Endothelial cell of umbilical vein (primary cell): ENCODE results near the gene SMIM12. TPM values are rescaled to one million over a fixed set of nuclear protein-coding genes. Genes with fewer than 3 reads are reported as not detected.

Experiments used
- BruUV-seq: library from RNA; stranded (reverse); fragments of 400-500 nt; replicated peaks from 2 replicates; lab custom pipeline; 2021; lab: Mats Ljungman, UMichigan
- CTCF ChIA-PET: fragments of 300-600, 350-600 bp; sonication (Branson Sonifier 250); formaldehyde crosslinking; loops from one replicate; lab custom pipeline; 2021; ENCODE audit warnings: antibody characterized with exemption, inconsistent platforms; lab: Charles Lee
- POLR2A ChIA-PET: fragments of 300-600, 350-600 bp; sonication (Branson Sonifier 250); formaldehyde crosslinking; loops from one replicate; lab custom pipeline; 2021; ENCODE audit warnings: antibody characterized with exemption, inconsistent platforms; lab: Charles Lee
- DNase-seq: peaks from one replicate; pipeline ENCODE4 v3.0.0-alpha.2; 2011; ENCODE audit warnings: low read depth, low spot score
- FAIRE-seq: peaks from 2 replicates; lab custom pipeline; 2011; peaks lifted over from hg19 to GRCh38; lab: Jason Lieb, UNC
- H2AFZ ChIP-seq: 2 replicates; pipeline ENCODE4 v1.6.0; 2012; ENCODE audit warnings: low read depth, low read length, control low read depth, inconsistent platforms
- H3K27ac ChIP-seq: 2 replicates; pipeline ENCODE4 v1.5.1; 2011; ENCODE audit warnings: low read depth, mild to moderate bottlenecking, control low read depth, low read length, moderate library complexity; ENCODE audit not compliant: insufficient read depth
- H3K27me3 ChIP-seq, 2 experiments: 2 replicates each; pipeline versions ENCODE4 v1.6.0 to v1.6.1; 2011; ENCODE audit warnings: low read length in 2 of 2, mixed read lengths in 1 of 2; ENCODE audit not compliant: control insufficient read depth in 2 of 2, insufficient read depth in 2 of 2
- H3K36me3 ChIP-seq, 2 experiments: 2 replicates in 1 of 2; 3 replicates in 1 of 2; pipeline ENCODE4 v1.5.1; 2011; ENCODE audit warnings: low read length in 2 of 2, mild to moderate bottlenecking in 1 of 2, moderate library complexity in 1 of 2; ENCODE audit not compliant: control insufficient read depth in 2 of 2, insufficient read depth in 2 of 2; ENCODE audit errors: extremely low read depth in 1 of 2
- H3K4me1 ChIP-seq: 3 replicates; pipeline ENCODE4 v1.5.1; 2011; ENCODE audit warnings: mild to moderate bottlenecking, low read length; ENCODE audit not compliant: control insufficient read depth, insufficient read depth; ENCODE audit errors: extremely low read depth
- H3K4me2 ChIP-seq: 2 replicates; pipeline ENCODE4 v1.6.1; 2011; ENCODE audit warnings: low read length, control low read depth, mixed read lengths; ENCODE audit not compliant: insufficient read depth
- H3K4me3 ChIP-seq, 3 experiments: fragments of 200-600 bp in 1 of 3; sonication (generic), shearing (Covaris generic) in 1 of 3; replicated peaks in 1 of 3; 2 replicates each; pipeline ENCODE4 v1.5.1; 2011 to 2016; ENCODE audit warnings: control low read depth in 3 of 3, low read length in 3 of 3, mild to moderate bottlenecking in 2 of 3, inconsistent platforms in 1 of 3, low read depth in 1 of 3, moderate library complexity in 1 of 3; ENCODE audit not compliant: insufficient read depth in 1 of 3
- H3K79me2 ChIP-seq: 2 replicates; pipeline ENCODE4 v1.6.0; 2012; ENCODE audit warnings: low read length, inconsistent platforms; ENCODE audit not compliant: control insufficient read depth, insufficient read depth
- H3K9ac ChIP-seq: replicated peaks from 2 replicates; pipeline ENCODE3; 2011; ENCODE audit warnings: low read length, control low read depth; ENCODE audit not compliant: insufficient read depth; ENCODE audit errors: extremely low read depth
- H3K9me1 ChIP-seq: replicated peaks from 3 replicates; pipeline ENCODE4 v1.6.0; 2011; ENCODE audit warnings: mild to moderate bottlenecking, low read length; ENCODE audit not compliant: control insufficient read depth, insufficient read depth; ENCODE audit errors: extremely low read depth
- H3K9me3 ChIP-seq: replicated peaks from 2 replicates; pipeline ENCODE4 v1.5.1; 2012; ENCODE audit warnings: low read length, inconsistent platforms; ENCODE audit not compliant: control insufficient read depth, insufficient read depth
- H4K20me1 ChIP-seq: replicated peaks from 2 replicates; pipeline ENCODE3; 2011; ENCODE audit warnings: mild to moderate bottlenecking, low read length; ENCODE audit not compliant: control insufficient read depth, insufficient read depth; ENCODE audit errors: extremely low read depth
- EZH2 ChIP-seq: IDR thresholded peaks from 2 replicates; pipeline ENCODE4 v1.6.1; 2012; ENCODE audit warnings: borderline replicate concordance, low read depth, mild to moderate bottlenecking, moderate library complexity, low read length, inconsistent platforms; ENCODE audit not compliant: severe bottlenecking
- FOS ChIP-seq: IDR thresholded peaks from 2 replicates; pipeline ENCODE4 v1.6.1; 2011; ENCODE audit warnings: mild to moderate bottlenecking, low read length, moderate library complexity, borderline replicate concordance; ENCODE audit not compliant: insufficient read depth
- GATA2 ChIP-seq: IDR thresholded peaks from 2 replicates; pipeline ENCODE4 v1.7.0; 2011; ENCODE audit warnings: low read depth, mild to moderate bottlenecking, moderate library complexity, mixed read lengths, low read length; ENCODE audit not compliant: insufficient read length, insufficient read depth
- JUN ChIP-seq: IDR thresholded peaks from 2 replicates; pipeline ENCODE4 v1.6.1; 2011; ENCODE audit warnings: borderline replicate concordance, low read depth; ENCODE audit not compliant: insufficient read length, insufficient read depth
- MYC ChIP-seq: IDR thresholded peaks from one replicate; pipeline ENCODE4 v1.6.1; 2011; ENCODE audit warnings: mild to moderate bottlenecking, low read depth, low read length
- POLR2A ChIP-seq: IDR thresholded peaks from 2 replicates; pipeline ENCODE4 v1.6.1; 2012; ENCODE audit warnings: low read depth, mild to moderate bottlenecking, control low read depth, low read length
- POLR2AphosphoS5 ChIP-seq: IDR thresholded peaks from 2 replicates; pipeline ENCODE4 v1.6.1; 2012; ENCODE audit warnings: low read depth, mild to moderate bottlenecking, control low read depth, low read length, moderate library complexity; ENCODE audit not compliant: insufficient read depth
- dilution Hi-C: fragments of 300-500 bp; cut with MboI; formaldehyde crosslinking; loops from one replicate; pipeline ENCODE4 v1.15.0; 2019; ENCODE audit warnings: low sequenced_read_pairs; ENCODE audit not compliant: extremely low pct_ligation_motif_present
- intact Hi-C: fragments of 100-400 bp; cut with micrococcal nuclease; formaldehyde crosslinking; loops from one replicate; pipeline ENCODE4 v1.10.0; 2022
- polyA plus RNA-seq, 4 experiments: library from polyadenylated mRNA; depleted of rRNA in 3 of 4; stranded (reverse) in 3 of 4; unstranded in 1 of 4; fragments of >200 nt; gene quantifications; 2 replicates each; pipeline versions ENCODE4 v1.2.1 to v1.2.3, GENCODE V29; 2011 to 2012; ENCODE audit warnings: missing spikeins in 1 of 4
- total RNA-seq: library from RNA; stranded (reverse); gene quantifications from 2 replicates; pipeline ENCODE4 v1.2.3, GENCODE V29; 2021
- TF ChIP-seq, protein P1 (sequence below): IDR thresholded peaks from 2 replicates; pipeline ENCODE4 v1.6.1; 2011; ENCODE audit not compliant: insufficient read depth, insufficient read length
- TF ChIP-seq, protein P2 (sequence below), 2 donors: IDR thresholded peaks; 1 replicate in 1 of 2; 2 replicates in 1 of 2; pipeline ENCODE4 v1.5.1; 2011; ENCODE audit warnings: low read length in 2 of 2, mild to moderate bottlenecking in 2 of 2, moderate library complexity in 2 of 2, control low read depth in 1 of 2, inconsistent platforms in 1 of 2, low read depth in 1 of 2; ENCODE audit not compliant: insufficient read depth in 1 of 2; ENCODE audit errors: extremely low read depth in 1 of 2

The SMIM12 gene
- total and polyA plus RNA-seq, 2 donors (not counting 3 experiments of a cell fraction or from before 2014, with no cell fraction given), result 66.2 to 85.9 TPM

DNA sequence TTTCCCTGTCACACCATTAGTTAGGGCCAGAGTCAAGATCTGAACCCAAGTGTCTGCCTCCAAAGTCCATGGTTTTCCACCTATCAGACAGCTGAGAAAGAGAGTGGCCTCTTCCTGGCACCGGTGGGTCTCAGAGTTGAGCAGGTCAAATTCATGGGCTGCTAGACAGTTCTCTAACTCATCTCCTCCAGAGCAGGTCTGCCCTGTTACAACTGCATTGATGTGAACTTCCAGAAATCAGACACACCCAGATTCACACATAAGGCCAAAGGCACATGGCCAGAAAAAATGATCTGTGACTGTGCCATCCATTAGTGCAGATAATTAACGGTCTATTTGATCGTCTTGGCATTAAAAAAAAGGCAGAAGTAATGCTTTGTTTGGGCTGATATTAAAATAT, 17.5 kb downstream of the SMIM12 start:
- H3K9me3 ChIP-seq, result no peaks in the 10 kb centered on the region
- no peak overlapping the region for H3K27ac ChIP-seq
- H3K9me1 ChIP-seq, result no peaks in the 10 kb centered on the region
- H3K27me3 ChIP-seq, result no peaks in the 10 kb centered on the region
- dilution Hi-C loops, result no loop called here
- no peak overlapping the region for H3K9ac ChIP-seq
- no peak for FAIRE-seq
- no peaks in the 10 kb centered on the region for H3K79me2 ChIP-seq
- H2AFZ ChIP-seq, result no peak overlapping the region
- no peaks in the 10 kb centered on the region for H3K36me3 ChIP-seq
- ChIA-PET POLR2A (no interaction called here), CTCF (interaction anchor here (1.0 to 3.7 kb wide), 5 partner anchors 10 to 99 kb away, joined by 3 to 49 read pairs (median 5); no protein-coding TSS in a partner anchor)
- no TSS peak for BruUV-seq
- intact Hi-C loops, result no loop called here
- no peak for DNase-seq
- H3K4me3 ChIP-seq, result no peak overlapping the region
- H3K4me2 ChIP-seq, result no peak overlapping the region
- peaks cover 30% of the 10 kb centered on the region for H3K4me1 ChIP-seq
- TF ChIP-seq, protein P1, sequence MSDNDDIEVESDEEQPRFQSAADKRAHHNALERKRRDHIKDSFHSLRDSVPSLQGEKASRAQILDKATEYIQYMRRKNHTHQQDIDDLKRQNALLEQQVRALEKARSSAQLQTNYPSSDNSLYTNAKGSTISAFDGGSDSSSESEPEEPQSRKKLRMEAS, result no peak
- TF ChIP-seq POLR2AphosphoS5, result no peak
- no peak for TF ChIP-seq GATA2
- no peak for TF ChIP-seq MYC
- no peak for TF ChIP-seq FOS
- TF ChIP-seq POLR2A, result no peak
- TF ChIP-seq, protein P2, sequence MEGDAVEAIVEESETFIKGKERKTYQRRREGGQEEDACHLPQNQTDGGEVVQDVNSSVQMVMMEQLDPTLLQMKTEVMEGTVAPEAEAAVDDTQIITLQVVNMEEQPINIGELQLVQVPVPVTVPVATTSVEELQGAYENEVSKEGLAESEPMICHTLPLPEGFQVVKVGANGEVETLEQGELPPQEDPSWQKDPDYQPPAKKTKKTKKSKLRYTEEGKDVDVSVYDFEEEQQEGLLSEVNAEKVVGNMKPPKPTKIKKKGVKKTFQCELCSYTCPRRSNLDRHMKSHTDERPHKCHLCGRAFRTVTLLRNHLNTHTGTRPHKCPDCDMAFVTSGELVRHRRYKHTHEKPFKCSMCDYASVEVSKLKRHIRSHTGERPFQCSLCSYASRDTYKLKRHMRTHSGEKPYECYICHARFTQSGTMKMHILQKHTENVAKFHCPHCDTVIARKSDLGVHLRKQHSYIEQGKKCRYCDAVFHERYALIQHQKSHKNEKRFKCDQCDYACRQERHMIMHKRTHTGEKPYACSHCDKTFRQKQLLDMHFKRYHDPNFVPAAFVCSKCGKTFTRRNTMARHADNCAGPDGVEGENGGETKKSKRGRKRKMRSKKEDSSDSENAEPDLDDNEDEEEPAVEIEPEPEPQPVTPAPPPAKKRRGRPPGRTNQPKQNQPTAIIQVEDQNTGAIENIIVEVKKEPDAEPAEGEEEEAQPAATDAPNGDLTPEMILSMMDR (IDR thresholded peaks at IDR 0.05; ENCODE audit: extremely low read depth in 1 of 2, insufficient read depth in 1 of 2, low read depth in 1 of 2, low read length in 2 of 2), result no peak
- no peak for TF ChIP-seq JUN
- no peak for TF ChIP-seq EZH2
- H4K20me1 ChIP-seq, result no peaks in the 10 kb centered on the region
